HG03064 (cell line): ENCODE data around the gene RNF39.
"Not testable (repeated sequence)": the region's sequence is repeated elsewhere in the genome, so short reads cannot be mapped to it uniquely, and the experiment has no call there.

Experiments
- ATAC-seq: cut with Tn5 transposase; IDR thresholded peaks from one replicate; pipeline ENCODE4 v1.9.1; 2021; ENCODE audit warnings: low read depth; ENCODE audit not compliant: unreplicated experiment

RNF39 gene

GRCh38 chr6:30062471-30063178, 12.9 kb downstream of the RNF39 start:
- ATAC-seq: no peak

- ATAC-seq: no peak
Measured at GRCh38 chr6:30061858-30062458, 13.6 kb downstream of the RNF39 start.

- peak; percentile 68 for ATAC-seq
Measured at GRCh38 chr6:30061092-30061857, 14.3 kb downstream of the RNF39 start, which contains the start of gene POLR1H. POLR1H (plus strand) TSS chr6:30061265; CDS start chr6:30061525, 260 bp downstream.

- ATAC-seq: no peak
Measured at GRCh38 chr6:30060606-30061091, 14.9 kb downstream of the RNF39 start.

- ATAC-seq: no peak
Measured at GRCh38 chr6:30055513-30055912, 20.1 kb downstream of the RNF39 start.

- ATAC-seq: no peak
Measured at GRCh38 chr6:30053682-30054081, 21.9 kb downstream of the RNF39 start.

GRCh38 chr6:30047220-30047619, 28.3 kb downstream of the RNF39 start:
- ATAC-seq: no peak

GRCh38 chr6:30044630-30045029, 30.9 kb downstream of the RNF39 start:
- ATAC-seq: no peak

- ATAC-seq: no peak
Measured at GRCh38 chr6:30043744-30044143, 31.8 kb downstream of the RNF39 start.

- no peak for ATAC-seq
Measured at GRCh38 chr6:30042914-30043313, 32.7 kb downstream of the RNF39 start.

GRCh38 chr6:30042476-30042875, 33.1 kb downstream of the RNF39 start:
- ATAC-seq: no peak

- no peak for ATAC-seq
Measured at GRCh38 chr6:30041821-30042220, 33.7 kb downstream of the RNF39 start.

- ATAC-seq: no peak
Measured at GRCh38 chr6:30041221-30041620, 34.3 kb downstream of the RNF39 start.

GRCh38 chr6:30037182-30037788, 38.3 kb downstream of the RNF39 start:
- ATAC-seq: no peak

- ATAC-seq: no peak
Measured at GRCh38 chr6:30035784-30036183, 39.8 kb downstream of the RNF39 start.

GRCh38 chr6:30033440-30033839, 42.1 kb downstream of the RNF39 start:
- ATAC-seq: not testable (repeated sequence)

- no peak for ATAC-seq
Measured at GRCh38 chr6:30031381-30031780, 44.2 kb downstream of the RNF39 start.

GRCh38 chr6:30029588-30029987, 46.0 kb downstream of the RNF39 start:
- no peak for ATAC-seq

- no peak for ATAC-seq
Measured at GRCh38 chr6:30025186-30025585, 50.4 kb downstream of the RNF39 start.

- not testable (repeated sequence) for ATAC-seq
Measured at GRCh38 chr6:30022712-30023111, 52.9 kb downstream of the RNF39 start.

GRCh38 chr6:30022189-30022588, 53.4 kb downstream of the RNF39 start:
- no peak for ATAC-seq
